Heart right ventricle (tissue), 16 donors: ENCODE data around the gene COX20. TPM values are rescaled to one million over a fixed set of nuclear protein-coding genes. Genes with fewer than 3 reads are reported as not detected.
A peak's percentile ranks its signal among the peaks of the same experiment; 100 is the strongest.

Experiments used
- ATAC-seq, 8 donors: fragments of 200-7000 bp; cut with Tn5 transposase; one replicate each; pipeline ENCODE4 v1.9.1; 2020; ENCODE audit warnings: mild to moderate bottlenecking in 8 of 8, moderate library complexity in 8 of 8, moderate number of reproducible peaks in 1 of 8
- DNase-seq, 2 donors: peaks; one replicate each; pipeline ENCODE4 v3.0.0-alpha.2; 2020
- H3K27ac ChIP-seq, 10 donors: fragments of 200-600 bp; sonication (generic) in 2 of 10; one replicate each; pipeline versions ENCODE4 v1.5.0 to v1.8.0; 2020 to 2022; ENCODE audit warnings: mild to moderate bottlenecking in 3 of 10
- H3K27me3 ChIP-seq, 7 donors: fragments of 200-600 bp; one replicate each; pipeline ENCODE4 v1.8.0; 2021 to 2022; ENCODE audit warnings: mild to moderate bottlenecking in 2 of 7
- H3K36me3 ChIP-seq, 9 donors: fragments of 200-600 bp; sonication (generic) in 1 of 9; one replicate each; pipeline versions ENCODE4 v1.5.0 to v1.8.0; 2020 to 2022; ENCODE audit warnings: mild to moderate bottlenecking in 2 of 9
- H3K4me1 ChIP-seq, 9 donors: fragments of 200-600 bp; sonication (generic) in 1 of 9; one replicate each; pipeline versions ENCODE4 v1.5.0 to v1.8.0; 2020 to 2022; ENCODE audit warnings: mild to moderate bottlenecking in 4 of 9
- H3K4me3 ChIP-seq, 10 donors: fragments of 200-600 bp; sonication (generic) in 2 of 10; one replicate each; pipeline versions ENCODE4 v1.5.0 to v1.8.0; 2020 to 2022; ENCODE audit warnings: mild to moderate bottlenecking in 7 of 10, moderate library complexity in 2 of 10
- H3K9me3 ChIP-seq, 11 donors: fragments of 200-600 bp in 10 of 11; sonication (generic) in 2 of 11; one replicate each; pipeline versions ENCODE4 v1.5.0 to v1.8.0; 2013 to 2022; ENCODE audit warnings: mild to moderate bottlenecking in 2 of 11, control low read depth in 1 of 11, moderate library complexity in 1 of 11
- CTCF ChIP-seq, 9 donors: fragments of 200-600 bp; sonication (generic) in 2 of 9; IDR thresholded peaks; one replicate each; pipeline versions ENCODE4 v1.5.0 to v1.8.0; 2021 to 2022; ENCODE audit warnings: antibody characterized with exemption in 9 of 9, mild to moderate bottlenecking in 5 of 9, moderate library complexity in 1 of 9
- WGBS, 2 donors: extraction: QIAGEN DNeasy Blood & Tissue Kit; methylation state at CpG; one replicate each; pipeline ENCODE4 v1.1.7; 2013; ENCODE audit warnings: inconsistent platforms in 1 of 2; 5-methylcytosine and 5-hydroxymethylcytosine counted together
- intact Hi-C, 10 donors: fragments of 100-400 bp; cut with DNase I; formaldehyde crosslinking; loops; one replicate each; pipeline versions ENCODE4 v1.11.1 to v1.14.2; 2022
- polyA plus RNA-seq, 2 donors: library from polyadenylated mRNA; stranded (reverse); fragments of 200-250 nt; gene quantifications; one replicate each; pipeline ENCODE4 v1.2.3, GENCODE V29; 2013
- total RNA-seq, 10 donors: library from RNA; stranded (reverse); fragmentation: NEBNext Ultra II Directional in 3 of 10; extraction: Animal tissue kit (Norgen Biotek cat#: 25700) in 3 of 10; gene quantifications; one replicate each; pipeline versions ENCODE4 v1.2.1 to v1.2.4, GENCODE V29; 2021 to 2023
- donor health status: Arrhythmogenic right ventricular cardiomyopathy.
- donor health status: ischemic (EF 13 %, LVEDD 7.1; RV severe dilation, severe dysfunction).
- donor health status: healthy with polysubstance abuse.
- donor health status: DM: no; HTN: yes; CAD: no.
- donor health status: DM: no; HTN: no; CAD: no.
- donor health status: ischemic (EF 25% LVEDD 6.9; RV normal size, moderate dysfunction).
- donor health status: ischemic (EF 25% LVEDD 5.7; RV mildly dilated, moderate dysfunction).
- donor health status: healthy.
- donor health status: DM: yes; HTN: yes; CAD: no.
- donor health status: Ischemic cardiomyopathy.
- donor health status: ischemic (EF 35%, LVEDD 5.7; RV mildly dilated, moderate dysfunction).
- donor health status: nonischemic (EF 11% LVEDD 7.7; RV severe dilation, severe dysfunction).
- donor health status: DM: yes; HTN: yes; CAD: no.
- donor health status: PGD.
- donor health status: ischemic (EF 29% LVEDD 5.4; RV normal size, mild dysfunction).
- donor health status: nonischemic (EF 23%, LVEDD 6.1; RV moderate dilation, normal function).

The COX20 gene
- total and polyA plus RNA-seq, 12 donors, result 56.6 to 139 (median 64.4) TPM

DNA sequence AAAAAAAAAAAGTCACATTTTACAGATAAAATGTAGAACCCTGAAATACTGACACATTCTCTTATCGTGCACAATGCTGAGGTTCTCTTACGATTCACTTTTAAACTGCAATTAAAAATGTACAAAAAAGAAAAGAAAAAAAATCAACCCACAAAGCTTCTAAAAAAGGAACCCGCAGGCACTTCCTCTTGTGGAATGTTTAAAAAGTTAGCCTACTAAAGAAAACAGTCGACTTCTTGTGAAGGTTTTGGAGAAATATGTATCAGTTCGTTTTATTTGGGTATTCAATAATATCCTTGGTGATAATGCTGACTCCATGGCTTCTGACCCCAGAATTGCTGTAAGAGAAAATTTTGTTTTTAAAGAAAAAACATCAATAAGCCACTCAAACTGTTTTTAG lies 18.7 kb downstream of the COX20 start:
- Histone ChIP-seq H3K27ac (peak overlapping the region in 1 of 10 donors; percentile 24), H3K27me3 (no peaks in the 10 kb centered on the region), H3K4me1 (peaks cover 3 to 85% (median 46%) of the 10 kb centered on the region in 9 donors), H3K36me3 (peaks cover 0 to 100% (median 84%) of the 10 kb centered on the region in 9 donors), H3K9me3 (no peaks in the 10 kb centered on the region), H3K4me3 (no peak overlapping the region)
- DNase-seq, result no peak
- 58 to 68% methylated on average over 5 of the region's 5 CpGs for WGBS, 2 donors
- ATAC-seq, result no peak
- intact Hi-C loops, result loop anchor here in 1 of 10 donors (2.0 kb wide), 1 partner anchor 13 kb away; no protein-coding TSS in a partner anchor
- no peak for TF ChIP-seq CTCF (IDR thresholded peaks at IDR 0.05)

- intact Hi-C loops, result loop anchor here in 1 of 10 donors (2.0 kb wide), 1 partner anchor 14 kb away; no protein-coding TSS in a partner anchor
- H3K4me1 ChIP-seq, result peaks cover 8 to 87% (median 54%) of the 10 kb centered on the region in 9 donors
- no peak for TF ChIP-seq CTCF (IDR thresholded peaks at IDR 0.05)
Measured at GRCh38 chr1:244854865-244855578, 19.6 kb downstream of the COX20 start.

DNA sequence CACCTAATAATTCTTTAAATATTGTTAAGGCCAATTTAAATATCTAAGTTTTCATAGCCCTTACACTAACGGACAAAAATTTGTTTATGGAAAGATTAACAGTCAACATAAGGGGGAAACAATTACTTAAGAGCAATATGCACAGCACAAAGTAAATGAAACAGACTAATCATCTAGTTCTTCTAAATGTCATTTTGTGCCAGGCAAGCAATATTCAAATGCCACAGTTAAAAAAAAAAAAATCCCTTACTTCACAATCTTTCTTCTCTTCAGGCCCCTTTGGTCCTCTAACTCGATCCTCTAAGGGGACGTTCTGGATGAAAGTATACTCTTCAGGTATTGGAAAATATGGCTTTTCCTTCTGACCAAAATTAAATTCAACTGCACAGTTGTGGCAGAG lies 22.3 kb downstream of the COX20 start:
- Histone ChIP-seq H3K4me3 (no peak overlapping the region), H3K9me3 (no peaks in the 10 kb centered on the region), H3K4me1 (peaks cover 13 to 96% (median 68%) of the 10 kb centered on the region in 9 donors), H3K27ac (peak overlapping the region in 2 of 10 donors; percentile 2 to 10), H3K27me3 (no peaks in the 10 kb centered on the region), H3K36me3 (peaks cover 0 to 96% (median 83%) of the 10 kb centered on the region in 9 donors)
- intact Hi-C loops, result loop anchor here in 1 of 10 donors (2.0 kb wide), 1 partner anchor 17 kb away; no protein-coding TSS in a partner anchor
- DNase-seq (no peak), ATAC-seq (no peak)
- TF ChIP-seq CTCF (IDR thresholded peaks at IDR 0.05), result no peak
- WGBS, 2 donors, result 48 to 60% methylated on average over 3 of the region's 3 CpGs

More at GRCh38 chr1:244854865-244855578, 19.6 kb downstream of the COX20 start:
- no peak overlapping the region for H3K4me3 ChIP-seq
- peaks cover 0 to 100% (median 92%) of the 10 kb centered on the region in 9 donors for H3K36me3 ChIP-seq
- no peaks in the 10 kb centered on the region for H3K27me3 ChIP-seq
- H3K27ac ChIP-seq, result peak overlapping the region in 1 of 10 donors; percentile 24
- 54 to 56% methylated on average over 7 of the region's 7 CpGs for WGBS, 2 donors
- no peaks in the 10 kb centered on the region for H3K9me3 ChIP-seq
- DNase-seq (no peak), ATAC-seq (no peak)

DNA sequence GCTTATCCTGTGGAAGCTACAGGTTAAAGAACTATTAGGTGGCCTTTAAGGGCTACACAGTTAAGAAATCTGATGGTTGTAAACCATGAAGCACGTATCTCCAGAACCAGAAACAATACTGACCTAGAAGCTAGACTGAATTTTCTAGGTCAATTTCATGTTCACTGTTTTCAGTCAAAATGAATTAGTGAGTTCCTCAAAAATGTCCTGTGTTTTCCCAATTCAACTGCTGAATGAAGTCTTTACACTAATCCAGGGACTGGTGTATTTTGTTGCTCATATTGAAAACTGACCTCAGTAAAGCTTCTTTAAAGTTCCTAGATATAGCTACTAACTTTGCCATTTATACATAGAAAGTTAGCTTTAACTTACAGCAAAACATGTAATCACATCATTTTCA lies 22.9 kb downstream of the COX20 start:
- H3K4me1 ChIP-seq, result peaks cover 13 to 90% (median 63%) of the 10 kb centered on the region in 9 donors
- intact Hi-C loops, result no loop called here
- no peak for TF ChIP-seq CTCF (IDR thresholded peaks at IDR 0.05)
- no peaks in the 10 kb centered on the region for H3K9me3 ChIP-seq
- peak overlapping the region in 1 of 10 donors; percentile 2 for H3K27ac ChIP-seq
- peaks cover 0 to 90% (median 77%) of the 10 kb centered on the region in 9 donors for H3K36me3 ChIP-seq
- H3K27me3 ChIP-seq, result no peaks in the 10 kb centered on the region
- DNase-seq, result no peak
- ATAC-seq, result no peak
- WGBS, 2 donors, result 41 to 52% methylated on average over 1 of the region's 1 CpG
- no peak overlapping the region for H3K4me3 ChIP-seq
